ENCODE results near the gene SGCB.
"Not testable (repeated sequence)": the region's sequence is repeated elsewhere in the genome, so short reads cannot be mapped to it uniquely, and the experiment has no call there.

SGCB gene, protein sequence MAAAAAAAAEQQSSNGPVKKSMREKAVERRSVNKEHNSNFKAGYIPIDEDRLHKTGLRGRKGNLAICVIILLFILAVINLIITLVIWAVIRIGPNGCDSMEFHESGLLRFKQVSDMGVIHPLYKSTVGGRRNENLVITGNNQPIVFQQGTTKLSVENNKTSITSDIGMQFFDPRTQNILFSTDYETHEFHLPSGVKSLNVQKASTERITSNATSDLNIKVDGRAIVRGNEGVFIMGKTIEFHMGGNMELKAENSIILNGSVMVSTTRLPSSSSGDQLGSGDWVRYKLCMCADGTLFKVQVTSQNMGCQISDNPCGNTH

DNA sequence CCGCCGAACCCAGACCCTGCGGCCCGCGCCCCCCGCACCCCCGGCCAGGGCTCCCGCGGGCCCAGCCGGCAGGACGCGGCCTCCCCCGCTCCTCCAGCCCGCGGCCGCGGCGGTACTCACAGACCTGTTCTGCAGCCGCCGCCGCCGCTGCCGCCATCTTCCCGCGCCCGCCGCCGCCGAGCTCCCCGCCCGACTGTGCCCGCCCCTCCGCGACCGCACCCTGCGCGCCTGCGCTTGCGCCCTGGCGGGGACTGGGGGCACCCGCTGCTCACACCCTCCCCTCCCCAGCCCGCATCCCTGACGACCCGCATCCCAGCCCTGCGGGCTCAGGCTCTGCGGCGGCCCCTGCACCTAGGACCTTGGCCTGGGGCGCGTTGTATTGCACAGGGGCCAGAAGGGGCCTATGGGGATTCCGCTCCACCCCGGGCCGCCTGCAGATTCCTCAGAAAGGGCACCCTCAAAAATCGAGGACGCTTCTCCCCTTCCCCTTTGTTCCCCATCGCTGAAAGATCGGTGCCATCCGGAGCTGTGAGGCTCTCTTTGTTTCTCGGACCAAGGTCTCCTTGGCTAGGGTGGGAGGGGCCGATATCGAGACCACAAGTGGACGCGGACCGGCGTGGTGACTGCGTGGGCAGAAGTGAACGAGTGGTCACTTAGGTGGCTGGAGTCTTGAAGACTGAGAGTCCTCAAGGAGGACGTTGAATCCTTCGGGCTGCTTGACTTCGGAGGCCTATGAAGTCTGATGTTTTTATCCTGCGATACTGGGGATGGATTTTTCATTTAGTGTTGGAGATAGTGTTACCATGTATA, at the start of gene SGCB:
Gene SGCB (minus strand): TSS at position 197 of the 810 bp plus-strand sequence. CDS start 40 bp downstream, at position 157.
- TF ChIP-seq ZFP3 (CRISPR knock-in tag; IDR thresholded peaks at IDR 0.05) (no peak), ZFP30 (CRISPR knock-in tag; IDR thresholded peaks at IDR 0.05) (no peak), OSR1 (CRISPR knock-in tag; IDR thresholded peaks at IDR 0.05) (no peak), RARB (CRISPR knock-in tag; IDR thresholded peaks at IDR 0.05) (no peak), ESRRG (CRISPR knock-in tag; IDR thresholded peaks at IDR 0.05) (no peak), ISL1 (CRISPR knock-in tag; IDR thresholded peaks at IDR 0.05) (no peak), ARNTL (CRISPR knock-in tag; IDR thresholded peaks at IDR 0.05; ENCODE audit: borderline replicate concordance, low read depth) (no peak), ZNF70 (CRISPR knock-in tag; IDR thresholded peaks at IDR 0.05) (no peak)
- TF ChIP-seq, protein P1, sequence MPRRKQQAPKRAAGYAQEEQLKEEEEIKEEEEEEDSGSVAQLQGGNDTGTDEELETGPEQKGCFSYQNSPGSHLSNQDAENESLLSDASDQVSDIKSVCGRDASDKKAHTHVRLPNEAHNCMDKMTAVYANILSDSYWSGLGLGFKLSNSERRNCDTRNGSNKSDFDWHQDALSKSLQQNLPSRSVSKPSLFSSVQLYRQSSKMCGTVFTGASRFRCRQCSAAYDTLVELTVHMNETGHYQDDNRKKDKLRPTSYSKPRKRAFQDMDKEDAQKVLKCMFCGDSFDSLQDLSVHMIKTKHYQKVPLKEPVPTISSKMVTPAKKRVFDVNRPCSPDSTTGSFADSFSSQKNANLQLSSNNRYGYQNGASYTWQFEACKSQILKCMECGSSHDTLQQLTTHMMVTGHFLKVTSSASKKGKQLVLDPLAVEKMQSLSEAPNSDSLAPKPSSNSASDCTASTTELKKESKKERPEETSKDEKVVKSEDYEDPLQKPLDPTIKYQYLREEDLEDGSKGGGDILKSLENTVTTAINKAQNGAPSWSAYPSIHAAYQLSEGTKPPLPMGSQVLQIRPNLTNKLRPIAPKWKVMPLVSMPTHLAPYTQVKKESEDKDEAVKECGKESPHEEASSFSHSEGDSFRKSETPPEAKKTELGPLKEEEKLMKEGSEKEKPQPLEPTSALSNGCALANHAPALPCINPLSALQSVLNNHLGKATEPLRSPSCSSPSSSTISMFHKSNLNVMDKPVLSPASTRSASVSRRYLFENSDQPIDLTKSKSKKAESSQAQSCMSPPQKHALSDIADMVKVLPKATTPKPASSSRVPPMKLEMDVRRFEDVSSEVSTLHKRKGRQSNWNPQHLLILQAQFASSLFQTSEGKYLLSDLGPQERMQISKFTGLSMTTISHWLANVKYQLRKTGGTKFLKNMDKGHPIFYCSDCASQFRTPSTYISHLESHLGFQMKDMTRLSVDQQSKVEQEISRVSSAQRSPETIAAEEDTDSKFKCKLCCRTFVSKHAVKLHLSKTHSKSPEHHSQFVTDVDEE (CRISPR knock-in tag; IDR thresholded peaks at IDR 0.05): no peak
- TF ChIP-seq, protein P2, sequence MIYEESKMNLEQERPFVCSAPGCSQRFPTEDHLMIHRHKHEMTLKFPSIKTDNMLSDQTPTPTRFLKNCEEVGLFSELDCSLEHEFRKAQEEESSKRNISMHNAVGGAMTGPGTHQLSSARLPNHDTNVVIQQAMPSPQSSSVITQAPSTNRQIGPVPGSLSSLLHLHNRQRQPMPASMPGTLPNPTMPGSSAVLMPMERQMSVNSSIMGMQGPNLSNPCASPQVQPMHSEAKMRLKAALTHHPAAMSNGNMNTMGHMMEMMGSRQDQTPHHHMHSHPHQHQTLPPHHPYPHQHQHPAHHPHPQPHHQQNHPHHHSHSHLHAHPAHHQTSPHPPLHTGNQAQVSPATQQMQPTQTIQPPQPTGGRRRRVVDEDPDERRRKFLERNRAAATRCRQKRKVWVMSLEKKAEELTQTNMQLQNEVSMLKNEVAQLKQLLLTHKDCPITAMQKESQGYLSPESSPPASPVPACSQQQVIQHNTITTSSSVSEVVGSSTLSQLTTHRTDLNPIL (CRISPR knock-in tag; IDR thresholded peaks at IDR 0.05; ENCODE audit: low read depth): no peak
- TF ChIP-seq, protein P3, sequence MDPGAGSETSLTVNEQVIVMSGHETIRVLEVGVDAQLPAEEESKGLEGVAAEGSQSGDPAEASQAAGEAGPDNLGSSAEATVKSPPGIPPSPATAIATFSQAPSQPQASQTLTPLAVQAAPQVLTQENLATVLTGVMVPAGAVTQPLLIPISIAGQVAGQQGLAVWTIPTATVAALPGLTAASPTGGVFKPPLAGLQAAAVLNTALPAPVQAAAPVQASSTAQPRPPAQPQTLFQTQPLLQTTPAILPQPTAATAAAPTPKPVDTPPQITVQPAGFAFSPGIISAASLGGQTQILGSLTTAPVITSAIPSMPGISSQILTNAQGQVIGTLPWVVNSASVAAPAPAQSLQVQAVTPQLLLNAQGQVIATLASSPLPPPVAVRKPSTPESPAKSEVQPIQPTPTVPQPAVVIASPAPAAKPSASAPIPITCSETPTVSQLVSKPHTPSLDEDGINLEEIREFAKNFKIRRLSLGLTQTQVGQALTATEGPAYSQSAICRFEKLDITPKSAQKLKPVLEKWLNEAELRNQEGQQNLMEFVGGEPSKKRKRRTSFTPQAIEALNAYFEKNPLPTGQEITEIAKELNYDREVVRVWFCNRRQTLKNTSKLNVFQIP (CRISPR knock-in tag; IDR thresholded peaks at IDR 0.05; ENCODE audit: borderline replicate concordance, low read depth): no peak
- peak; percentile 92 for ATAC-seq

DNA sequence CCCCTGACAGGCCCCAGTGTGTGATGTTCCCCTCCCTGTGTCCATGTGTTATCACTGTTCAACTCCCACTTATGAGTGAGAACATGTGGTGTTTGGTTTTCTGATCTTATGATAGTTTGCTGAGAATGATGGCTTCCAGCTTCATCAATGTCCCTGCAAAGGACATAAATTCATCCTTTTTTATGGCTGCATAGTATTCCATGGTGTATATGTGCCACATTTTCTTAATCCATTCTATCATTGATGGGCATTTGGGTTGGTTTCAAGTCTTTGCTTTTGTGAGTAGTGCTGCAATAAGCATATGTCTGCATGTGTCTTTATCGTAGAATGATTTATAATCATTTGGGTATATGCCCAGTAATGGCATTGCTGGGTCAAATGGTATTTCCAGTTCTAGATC, 48.3 kb upstream of the SGCB start:
- not testable (repeated sequence) for ATAC-seq

DNA sequence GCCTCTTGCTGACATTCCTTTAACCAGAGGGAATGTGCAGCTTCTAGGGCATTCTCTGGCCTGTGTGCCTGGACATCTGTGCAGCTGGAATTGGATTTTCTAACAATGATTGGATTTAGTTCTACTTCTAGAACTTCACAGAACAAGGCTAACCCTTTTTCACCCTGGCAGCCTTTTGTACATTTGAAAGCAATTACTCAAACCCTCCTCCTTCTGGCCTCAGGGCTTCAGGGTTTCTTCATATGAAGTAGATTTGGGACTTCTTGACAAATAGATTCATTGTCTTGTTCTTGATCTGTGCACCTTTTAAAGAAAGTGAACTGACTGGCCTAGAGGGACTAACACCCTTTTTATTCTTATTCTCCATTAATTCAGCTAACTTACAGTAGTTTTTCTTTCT, 43.1 kb upstream of the SGCB start:
- no peak for ATAC-seq
- TF ChIP-seq CSDC2 (CRISPR knock-in tag; IDR thresholded peaks at IDR 0.05): no peak
- TF ChIP-seq TCF4 (CRISPR knock-in tag; IDR thresholded peaks at IDR 0.05; ENCODE audit: borderline replicate concordance): no peak
- TF ChIP-seq ZNF565 (CRISPR knock-in tag; conservative IDR thresholded peaks at IDR 0.05; ENCODE audit: low read depth): no peak
- no peak for TF ChIP-seq ISL1 (CRISPR knock-in tag; IDR thresholded peaks at IDR 0.05)
- TF ChIP-seq ZFP30 (CRISPR knock-in tag; IDR thresholded peaks at IDR 0.05): no peak
- TF ChIP-seq ZC3H10 (CRISPR knock-in tag; IDR thresholded peaks at IDR 0.05): no peak
- TF ChIP-seq BACH2 (CRISPR knock-in tag; IDR thresholded peaks at IDR 0.05; ENCODE audit: borderline replicate concordance): no peak
- TF ChIP-seq, protein P4, sequence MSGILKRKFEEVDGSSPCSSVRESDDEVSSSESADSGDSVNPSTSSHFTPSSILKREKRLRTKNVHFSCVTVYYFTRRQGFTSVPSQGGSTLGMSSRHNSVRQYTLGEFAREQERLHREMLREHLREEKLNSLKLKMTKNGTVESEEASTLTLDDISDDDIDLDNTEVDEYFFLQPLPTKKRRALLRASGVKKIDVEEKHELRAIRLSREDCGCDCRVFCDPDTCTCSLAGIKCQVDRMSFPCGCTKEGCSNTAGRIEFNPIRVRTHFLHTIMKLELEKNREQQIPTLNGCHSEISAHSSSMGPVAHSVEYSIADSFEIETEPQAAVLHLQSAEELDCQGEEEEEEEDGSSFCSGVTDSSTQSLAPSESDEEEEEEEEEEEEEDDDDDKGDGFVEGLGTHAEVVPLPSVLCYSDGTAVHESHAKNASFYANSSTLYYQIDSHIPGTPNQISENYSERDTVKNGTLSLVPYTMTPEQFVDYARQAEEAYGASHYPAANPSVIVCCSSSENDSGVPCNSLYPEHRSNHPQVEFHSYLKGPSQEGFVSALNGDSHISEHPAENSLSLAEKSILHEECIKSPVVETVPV (CRISPR knock-in tag; IDR thresholded peaks at IDR 0.05): no peak
- TF ChIP-seq ZNF8 (CRISPR knock-in tag; IDR thresholded peaks at IDR 0.05): no peak
- TF ChIP-seq, protein P5, sequence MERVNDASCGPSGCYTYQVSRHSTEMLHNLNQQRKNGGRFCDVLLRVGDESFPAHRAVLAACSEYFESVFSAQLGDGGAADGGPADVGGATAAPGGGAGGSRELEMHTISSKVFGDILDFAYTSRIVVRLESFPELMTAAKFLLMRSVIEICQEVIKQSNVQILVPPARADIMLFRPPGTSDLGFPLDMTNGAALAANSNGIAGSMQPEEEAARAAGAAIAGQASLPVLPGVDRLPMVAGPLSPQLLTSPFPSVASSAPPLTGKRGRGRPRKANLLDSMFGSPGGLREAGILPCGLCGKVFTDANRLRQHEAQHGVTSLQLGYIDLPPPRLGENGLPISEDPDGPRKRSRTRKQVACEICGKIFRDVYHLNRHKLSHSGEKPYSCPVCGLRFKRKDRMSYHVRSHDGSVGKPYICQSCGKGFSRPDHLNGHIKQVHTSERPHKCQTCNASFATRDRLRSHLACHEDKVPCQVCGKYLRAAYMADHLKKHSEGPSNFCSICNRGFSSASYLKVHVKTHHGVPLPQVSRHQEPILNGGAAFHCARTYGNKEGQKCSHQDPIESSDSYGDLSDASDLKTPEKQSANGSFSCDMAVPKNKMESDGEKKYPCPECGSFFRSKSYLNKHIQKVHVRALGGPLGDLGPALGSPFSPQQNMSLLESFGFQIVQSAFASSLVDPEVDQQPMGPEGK (CRISPR knock-in tag; IDR thresholded peaks at IDR 0.05; ENCODE audit: borderline replicate concordance): no peak
- no peak for TF ChIP-seq GLIS3 (CRISPR knock-in tag; IDR thresholded peaks at IDR 0.05)
